B cell (primary cell): ENCODE results near the gene PANK4. TPM values are rescaled to one million over a fixed set of nuclear protein-coding genes. Genes with fewer than 3 reads are reported as not detected.

Experiments
- ATAC-seq: fragments of 200-7000 bp; cut with Tn5 transposase; one replicate; pipeline ENCODE4 v1.10.0; 2021; ENCODE audit warnings: low read depth, mild to moderate bottlenecking, moderate number of reproducible peaks, moderate library complexity
- CTCF ChIA-PET: fragments of 350-600 bp; sonication (Branson Sonifier 250); formaldehyde crosslinking; loops from one replicate; lab custom pipeline; 2021; ENCODE audit warnings: antibody characterized with exemption, inconsistent platforms; lab: Charles Lee
- POLR2A ChIA-PET: fragments of 350-600 bp; sonication (Branson Sonifier 250); formaldehyde crosslinking; loops from one replicate; lab custom pipeline; 2021; ENCODE audit warnings: antibody characterized with exemption; lab: Charles Lee
- DNase-seq: peaks from one replicate; pipeline ENCODE4 v3.0.0; 2013
- H2AFZ ChIP-seq: 2 replicates; pipeline ENCODE4 v1.6.1; 2012; ENCODE audit warnings: mild to moderate bottlenecking, low read depth, low read length; ENCODE audit not compliant: insufficient read depth, poor library complexity, severe bottlenecking
- H3K27ac ChIP-seq, 2 donors: 1 replicate in 1 of 2; 2 replicates in 1 of 2; pipeline ENCODE4 v1.5.1; 2012 to 2013; ENCODE audit warnings: low read length in 2 of 2, mild to moderate bottlenecking in 2 of 2, moderate library complexity in 1 of 2
- H3K27me3 ChIP-seq, 4 experiments: fragments of 200-600 bp in 1 of 4; sonication (generic) in 1 of 4; replicated peaks in 1 of 4; 1 replicate in 2 of 4; 2 replicates in 2 of 4; pipeline versions ENCODE4 v1.6.1 to v1.7.0; 2013 to 2016; ENCODE audit warnings: low read length in 3 of 4, mild to moderate bottlenecking in 2 of 4, mixed read lengths in 1 of 4, moderate library complexity in 1 of 4; ENCODE audit not compliant: insufficient read depth in 4 of 4, control insufficient read depth in 3 of 4; ENCODE audit errors: control extremely low read depth in 1 of 4
- H3K36me3 ChIP-seq, 2 experiments: replicated peaks in 1 of 2; 1 replicate in 1 of 2; 2 replicates in 1 of 2; pipeline versions ENCODE4 v1.6.1 to v1.7.1; 2013; ENCODE audit warnings: low read length in 1 of 2; ENCODE audit not compliant: insufficient read depth in 2 of 2, control insufficient read depth in 1 of 2; ENCODE audit errors: control extremely low read depth in 1 of 2, extremely low read depth in 1 of 2
- H3K4me1 ChIP-seq, 2 donors: fragments of 200-600 bp in 1 of 2; sonication (generic) in 1 of 2; 1 replicate in 1 of 2; 2 replicates in 1 of 2; pipeline versions ENCODE4 v1.5.1 to v1.6.1; 2013 to 2017; ENCODE audit warnings: low read length in 2 of 2; ENCODE audit not compliant: control insufficient read depth in 2 of 2, insufficient read depth in 2 of 2
- H3K4me2 ChIP-seq: replicated peaks from 2 replicates; pipeline ENCODE3; 2012; ENCODE audit warnings: mild to moderate bottlenecking, low read depth, low read length; ENCODE audit not compliant: poor library complexity, severe bottlenecking
- H3K4me3 ChIP-seq, 5 experiments: fragments of 200-600 bp in 1 of 5; sonication (generic) in 1 of 5; 1 replicate in 3 of 5; 2 replicates in 2 of 5; pipeline versions ENCODE4 v1.5.1 to v1.7.0; 2011 to 2016; ENCODE audit warnings: low read length in 4 of 5, mild to moderate bottlenecking in 4 of 5, low read depth in 2 of 5, control low read depth in 1 of 5, moderate library complexity in 1 of 5; ENCODE audit not compliant: insufficient read depth in 1 of 5; ENCODE audit errors: control extremely low read depth in 1 of 5, extremely low read depth in 1 of 5
- H3K79me2 ChIP-seq: fragments of 200-600 bp; sonication (generic); one replicate; pipeline ENCODE4 v1.6.0; 2016; ENCODE audit warnings: low read length; ENCODE audit not compliant: control insufficient read depth, insufficient read depth
- H3K9ac ChIP-seq: fragments of 200-600 bp; sonication (generic); 2 replicates; pipeline ENCODE4 v1.6.1; 2017; ENCODE audit warnings: mild to moderate bottlenecking, low read length, moderate library complexity
- H3K9me3 ChIP-seq, 3 donors: one replicate each; pipeline versions ENCODE4 v1.6.1 to v1.7.1; 2013; ENCODE audit warnings: low read length in 2 of 3; ENCODE audit not compliant: control insufficient read depth in 2 of 3, insufficient read depth in 1 of 3; ENCODE audit errors: control extremely low read depth in 1 of 3
- H4K20me1 ChIP-seq: 2 replicates; pipeline ENCODE4 v1.6.0; 2012; ENCODE audit warnings: mild to moderate bottlenecking, low read length; ENCODE audit not compliant: insufficient read depth, control insufficient read depth, poor library complexity, severe bottlenecking
- H3K27ac Mint-ChIP-seq: one replicate; pipeline ENCODE4 v1.8.0; 2021; ENCODE audit warnings: mixed read lengths
- H3K27me3 Mint-ChIP-seq: one replicate; pipeline ENCODE4 v1.8.0; 2021; ENCODE audit warnings: mixed read lengths
- H3K4me1 Mint-ChIP-seq: one replicate; pipeline ENCODE4 v1.8.0; 2021; ENCODE audit warnings: mixed read lengths
- H3K4me3 Mint-ChIP-seq: one replicate; pipeline ENCODE4 v1.8.0; 2021; ENCODE audit warnings: mixed read lengths
- H3K9me3 Mint-ChIP-seq: one replicate; pipeline ENCODE4 v1.8.0; 2022; ENCODE audit warnings: mixed read lengths; ENCODE audit not compliant: insufficient read depth
- CTCF ChIP-seq: fragments of 200-600 bp; IDR thresholded peaks from one replicate; pipeline ENCODE4 v1.8.0; 2022; ENCODE audit warnings: antibody characterized with exemption, mild to moderate bottlenecking
- EZH2 ChIP-seq: IDR thresholded peaks from 2 replicates; pipeline ENCODE4 v1.6.1; 2012; ENCODE audit warnings: borderline replicate concordance, low read depth, mild to moderate bottlenecking, moderate library complexity, low read length; ENCODE audit not compliant: insufficient read depth, poor library complexity, severe bottlenecking
- WGBS: methylation state at CpG from one replicate; pipeline ENCODE4 v1.1.5; 2013; ENCODE audit warnings: missing lambda C conversion rate; ENCODE audit not compliant: insufficient coverage; 5-methylcytosine and 5-hydroxymethylcytosine counted together
- intact Hi-C: fragments of 100-400 bp; cut with micrococcal nuclease; formaldehyde crosslinking; loops from one replicate; pipeline ENCODE4 v1.10.0; 2022
- polyA plus RNA-seq: library from polyadenylated mRNA; depleted of rRNA; stranded (reverse); fragments of >200 nt; gene quantifications from 2 replicates; pipeline ENCODE4 v1.2.3, GENCODE V29; 2012
- total RNA-seq, 2 donors: library from RNA; stranded (reverse); fragments of 120-200 nt in 1 of 2; gene quantifications; 1 replicate in 1 of 2; 2 replicates in 1 of 2; pipeline versions ENCODE4 v1.2.3 to v1.2.4, GENCODE V29; 2013 to 2022

Gene PANK4
- total and polyA plus RNA-seq, 2 donors (not counting 1 experiment from before 2014, with no cell fraction given): 38.0 to 80.5 TPM

- DNase-seq (no peak), ATAC-seq (no peak)
- Mint-ChIP-seq H3K27me3 (peaks cover 19% of the 10 kb centered on the region), H3K9me3 (no peaks in the 10 kb centered on the region), H3K4me1 (peaks cover 2% of the 10 kb centered on the region), H3K4me3 (no peak overlapping the region), H3K27ac (no peak overlapping the region)
- POLR2A ChIA-PET: interaction anchor here (0.7 kb wide), 1 partner anchor 97 kb away, joined by 5 read pairs; no protein-coding TSS in a partner anchor
- no peaks in the 10 kb centered on the region for H3K79me2 ChIP-seq
- no peaks in the 10 kb centered on the region for H4K20me1 ChIP-seq
- 93% methylated on average over 4 of the region's 4 CpGs for WGBS
- no peaks in the 10 kb centered on the region for H3K36me3 ChIP-seq
- H3K4me2 ChIP-seq: no peak overlapping the region
- CTCF ChIA-PET: no interaction called here
- H3K27ac ChIP-seq: no peak overlapping the region
- no peak overlapping the region for H3K4me3 ChIP-seq
- intact Hi-C loops: no loop called here
- H3K27me3 ChIP-seq: peaks cover 0 to 40% (median 4%) of the 10 kb centered on the region in 4 experiments
- peaks cover 4 to 5% of the 10 kb centered on the region in 2 donors for H3K4me1 ChIP-seq
- no peak overlapping the region for H2AFZ ChIP-seq
- no peak overlapping the region for H3K9ac ChIP-seq
- TF ChIP-seq CTCF (no peak), EZH2 (no peak)
- peaks cover 0 to 5% (median 0%) of the 10 kb centered on the region in 3 donors for H3K9me3 ChIP-seq
These were observed 12.0 kb upstream of the PANK4 start for GRCh38 chr1:2538376-2538775.

- peaks cover 3% of the 10 kb centered on the region for H3K4me1 Mint-ChIP-seq
- TF ChIP-seq EZH2 (no peak), CTCF (no peak)
- H3K9ac ChIP-seq: no peak overlapping the region
- H3K4me3 ChIP-seq: no peak overlapping the region
- peaks cover 4 to 5% of the 10 kb centered on the region in 2 donors for H3K4me1 ChIP-seq
- peaks cover 0 to 45% (median 6%) of the 10 kb centered on the region in 4 experiments for H3K27me3 ChIP-seq
- H4K20me1 ChIP-seq: no peaks in the 10 kb centered on the region
- ATAC-seq: no peak
- peaks cover 0 to 5% (median 0%) of the 10 kb centered on the region in 3 donors for H3K9me3 ChIP-seq
- WGBS: 83% methylated on average over 9 of the region's 9 CpGs
- no peaks in the 10 kb centered on the region for H3K36me3 ChIP-seq
- CTCF ChIA-PET: interaction anchor here (1.0 kb wide), 1 partner anchor 118 kb away, joined by 3 read pairs; no protein-coding TSS in a partner anchor
- no peak for DNase-seq
- H2AFZ ChIP-seq: no peak overlapping the region
- H3K4me3 Mint-ChIP-seq: no peak overlapping the region
- H3K27me3 Mint-ChIP-seq: peaks cover 19% of the 10 kb centered on the region
- no peak overlapping the region for H3K27ac ChIP-seq
- intact Hi-C loops: no loop called here
- H3K79me2 ChIP-seq: no peaks in the 10 kb centered on the region
- H3K9me3 Mint-ChIP-seq: no peaks in the 10 kb centered on the region
- POLR2A ChIA-PET: no interaction called here
- H3K27ac Mint-ChIP-seq: no peak overlapping the region
- H3K4me2 ChIP-seq: no peak overlapping the region
These were observed 11.4 kb upstream of the PANK4 start for GRCh38 chr1:2537784-2538115.
